ENCODE measurements around the gene AXL.
"Not testable (repeated sequence)": the region's sequence is repeated elsewhere in the genome, so short reads cannot be mapped to it uniquely, and the experiment has no call there.

Gene AXL

DNA sequence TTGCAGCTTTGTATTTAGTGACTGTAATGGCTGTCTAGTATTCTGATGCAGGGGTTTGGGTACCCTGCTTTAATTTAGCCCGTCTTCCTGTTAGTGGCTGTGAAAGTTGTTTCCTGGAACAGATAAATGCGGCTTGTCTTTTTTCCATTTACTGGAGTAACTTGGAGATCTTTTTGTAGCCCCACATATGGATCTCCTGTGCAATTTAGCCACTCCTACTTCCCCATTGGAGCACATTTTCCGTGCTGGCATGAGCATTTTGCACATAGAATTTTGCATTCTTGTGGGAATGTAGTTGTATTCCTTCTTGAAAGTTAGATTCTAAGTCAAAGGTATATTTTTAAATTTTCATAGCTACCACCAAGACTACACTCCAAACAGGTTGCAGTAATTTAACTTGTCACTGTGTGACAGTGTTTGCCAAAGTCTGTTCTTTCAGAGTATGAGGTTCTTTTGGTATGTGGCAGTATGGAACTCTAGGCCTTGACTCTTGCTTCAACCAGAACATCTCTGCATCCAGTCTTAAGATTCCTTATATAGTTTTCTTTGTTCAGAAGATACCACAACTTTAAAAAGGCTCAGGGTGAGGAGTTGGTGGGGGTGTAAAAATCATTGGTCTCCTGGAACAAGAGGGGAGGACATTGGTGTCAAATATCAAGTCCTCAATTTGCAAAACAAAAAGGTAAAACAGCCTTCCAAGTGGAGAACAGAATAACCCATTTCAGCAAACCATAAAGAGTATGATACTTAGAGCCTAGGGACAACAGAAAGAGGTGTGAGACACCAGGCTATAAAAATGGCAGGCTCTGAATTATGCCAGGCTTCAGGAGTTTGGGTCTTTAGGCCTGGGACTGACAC lies 69.9 kb downstream of the AXL start:
- Histone ChIP-seq H3K9me3 (ENCODE audit: control insufficient read depth, insufficient read depth, low read depth, low read length) (no peaks in the 10 kb centered on the region), H3K36me3 (ENCODE audit: control insufficient read depth, insufficient read depth, low read length) (peaks cover 96% of the 10 kb centered on the region), H3K27ac (ENCODE audit: low read depth, low read length) (no peak overlapping the region), H3K27me3 (ENCODE audit: control insufficient read depth, insufficient read depth, low read length) (no peaks in the 10 kb centered on the region), H3K4me3 (ENCODE audit: low read depth, low read length) (no peak overlapping the region), H3K9ac (ENCODE audit: low read length) (no peak overlapping the region), H3K4me1 (ENCODE audit: control insufficient read depth, insufficient read depth, low read length) (peaks cover 8% of the 10 kb centered on the region; the same call in 1 of the 2 replicates)

DNA sequence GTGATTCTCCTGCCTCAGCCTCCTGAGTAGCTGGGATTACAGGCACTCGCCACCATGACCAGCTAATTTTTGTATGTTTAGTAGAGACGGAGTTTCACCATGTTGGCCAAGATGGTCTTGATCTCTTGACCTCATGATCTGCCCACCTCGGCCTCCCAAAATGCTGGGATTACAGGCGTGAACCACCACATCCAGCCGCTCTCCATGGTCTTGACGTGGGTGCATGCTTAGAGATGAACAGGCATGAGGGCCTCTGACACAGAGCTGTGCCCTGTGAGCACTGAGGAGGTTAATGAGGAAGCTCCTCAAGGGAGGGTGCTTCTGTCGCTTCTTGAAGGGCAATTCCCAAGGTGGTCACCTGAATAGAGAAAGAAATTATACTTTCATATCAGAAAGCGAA lies 70.8 kb downstream of the AXL start:
- not testable (repeated sequence) for H3K4me1 ChIP-seq (ENCODE audit: control insufficient read depth, insufficient read depth, low read length); H3K9ac ChIP-seq (ENCODE audit: low read length); H3K27ac ChIP-seq (ENCODE audit: low read depth, low read length); H3K9me3 ChIP-seq (ENCODE audit: control insufficient read depth, insufficient read depth, low read depth, low read length); H3K27me3 ChIP-seq (ENCODE audit: control insufficient read depth, insufficient read depth, low read length); H3K4me3 ChIP-seq (ENCODE audit: low read depth, low read length)
- H3K36me3 ChIP-seq (ENCODE audit: control insufficient read depth, insufficient read depth, low read length), result peaks cover 96% of the 10 kb centered on the region

DNA sequence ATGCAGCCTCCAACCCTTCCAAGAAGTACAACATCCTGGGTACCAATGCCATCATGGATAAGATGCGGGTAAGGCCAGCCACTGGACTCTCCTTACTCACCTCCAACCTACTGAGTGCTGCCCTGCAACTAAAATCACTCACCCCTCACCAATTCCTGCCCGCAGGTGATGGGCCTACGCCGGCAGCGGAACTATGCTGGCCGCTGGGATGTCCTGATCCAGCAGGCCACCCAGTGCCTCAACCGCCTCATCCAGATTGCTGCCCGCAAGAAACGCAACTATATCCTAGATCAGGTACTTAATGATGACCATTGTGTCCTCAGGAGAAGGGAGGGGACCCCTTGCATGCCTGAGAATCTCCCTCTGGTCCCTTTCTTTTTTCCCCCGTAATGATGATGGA lies 75.4 kb downstream of the AXL start:
- H3K9me3 ChIP-seq (ENCODE audit: control insufficient read depth, insufficient read depth, low read depth, low read length), result no peaks in the 10 kb centered on the region
- H3K27me3 ChIP-seq (ENCODE audit: control insufficient read depth, insufficient read depth, low read length), result no peaks in the 10 kb centered on the region
- H3K9ac ChIP-seq (ENCODE audit: low read length), result no peak overlapping the region
- H3K4me1 ChIP-seq (ENCODE audit: control insufficient read depth, insufficient read depth, low read length), result no peaks in the 10 kb centered on the region
- peaks cover 99% of the 10 kb centered on the region for H3K36me3 ChIP-seq (ENCODE audit: control insufficient read depth, insufficient read depth, low read length)
- no peak overlapping the region for H3K27ac ChIP-seq (ENCODE audit: low read depth, low read length)
- H3K4me3 ChIP-seq (ENCODE audit: low read depth, low read length), result no peak overlapping the region

DNA sequence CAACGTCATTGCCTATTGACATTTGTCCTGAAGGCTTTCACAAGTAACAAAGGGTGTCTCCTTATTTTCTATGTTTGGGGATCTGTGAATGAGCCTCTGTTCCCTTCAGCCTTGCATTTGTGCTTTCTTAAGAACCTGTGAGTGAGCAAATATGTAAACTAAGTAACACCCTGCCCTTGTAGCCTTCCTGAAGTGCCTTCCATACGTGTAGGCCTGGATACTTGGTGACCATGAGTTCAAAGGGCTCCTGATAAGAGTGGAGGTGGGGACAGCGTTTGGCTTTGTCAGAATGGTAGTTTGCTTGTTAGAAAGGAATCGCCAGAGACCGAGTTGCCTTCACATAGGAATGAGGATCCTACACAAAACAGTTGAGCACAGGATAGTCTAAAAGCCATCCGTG lies 76.5 kb downstream of the AXL start:
- Histone ChIP-seq H3K4me3 (ENCODE audit: low read depth, low read length) (no peak overlapping the region), H3K4me1 (ENCODE audit: control insufficient read depth, insufficient read depth, low read length) (no peaks in the 10 kb centered on the region), H3K36me3 (ENCODE audit: control insufficient read depth, insufficient read depth, low read length) (peaks cover 99% of the 10 kb centered on the region), H3K27me3 (ENCODE audit: control insufficient read depth, insufficient read depth, low read length) (no peaks in the 10 kb centered on the region), H3K9ac (ENCODE audit: low read length) (no peak overlapping the region), H3K9me3 (ENCODE audit: control insufficient read depth, insufficient read depth, low read depth, low read length) (no peaks in the 10 kb centered on the region), H3K27ac (ENCODE audit: low read depth, low read length) (no peak overlapping the region)

DNA sequence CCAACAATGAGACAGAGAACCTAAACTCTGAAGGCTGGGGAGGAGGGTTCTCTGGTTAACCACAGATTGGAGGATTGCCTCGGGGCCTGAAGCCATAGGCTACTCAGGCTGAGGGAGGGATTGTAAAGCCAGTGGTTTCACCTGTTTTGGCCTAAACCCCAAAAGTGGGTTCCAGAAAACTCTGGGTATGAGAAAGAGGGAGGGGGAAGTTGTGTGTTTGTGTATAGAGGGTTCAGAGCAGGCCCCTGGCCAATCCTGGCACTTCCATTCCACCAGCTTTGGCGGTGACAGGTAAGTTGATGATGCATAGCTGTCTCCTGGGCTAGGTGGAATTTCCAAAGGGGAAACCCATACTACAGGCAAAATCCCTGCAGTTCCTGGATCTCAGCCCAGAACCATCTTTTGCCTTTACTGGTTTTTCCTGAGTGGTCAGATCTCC lies 77.4 kb downstream of the AXL start:
- Histone ChIP-seq H3K27ac (ENCODE audit: low read depth, low read length) (no peak overlapping the region), H3K9ac (ENCODE audit: low read length) (no peak overlapping the region), H3K4me1 (ENCODE audit: control insufficient read depth, insufficient read depth, low read length) (no peaks in the 10 kb centered on the region)

DNA sequence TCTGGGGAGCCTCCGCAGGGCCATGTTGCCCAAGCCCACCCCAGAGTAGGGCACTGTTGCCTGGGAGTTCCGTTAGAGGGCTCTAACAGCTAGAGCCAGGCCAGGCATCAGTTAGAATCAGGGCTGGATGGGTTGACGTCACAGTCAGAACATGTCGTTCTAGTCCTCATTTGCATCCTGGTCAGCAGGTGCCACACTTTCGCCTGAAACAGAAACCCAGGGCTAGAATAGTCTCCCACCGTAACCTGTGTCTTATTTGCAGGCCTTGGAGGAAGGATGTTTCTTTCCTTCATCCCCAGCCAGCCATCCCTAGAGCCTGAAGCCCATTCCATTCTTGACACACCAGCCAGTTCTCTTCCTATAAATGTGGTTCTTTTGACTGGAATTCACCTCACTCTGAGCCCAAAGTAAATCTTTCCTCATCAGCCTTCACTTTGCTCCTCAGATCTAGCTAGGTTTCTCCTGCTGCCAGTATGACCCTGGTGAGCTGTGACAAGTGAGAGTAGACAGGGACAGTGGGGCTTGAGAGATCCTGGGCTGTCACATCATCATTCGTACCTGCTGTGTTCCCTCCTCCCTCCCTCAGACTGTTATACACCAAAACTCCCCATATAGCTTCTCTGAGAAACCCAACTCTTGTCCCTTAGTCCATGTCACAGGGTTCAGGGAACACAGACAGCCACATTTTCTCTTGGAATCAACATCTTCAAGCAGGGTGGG lies 78.8 kb downstream of the AXL start:
- H3K27ac ChIP-seq (ENCODE audit: low read depth, low read length), result no peak overlapping the region
- no peak overlapping the region for H3K9ac ChIP-seq (ENCODE audit: low read length)
- H3K9me3 ChIP-seq (ENCODE audit: control insufficient read depth, insufficient read depth, low read depth, low read length), result no peaks in the 10 kb centered on the region
- peaks cover 100% of the 10 kb centered on the region for H3K36me3 ChIP-seq (ENCODE audit: control insufficient read depth, insufficient read depth, low read length)
- H3K27me3 ChIP-seq (ENCODE audit: control insufficient read depth, insufficient read depth, low read length), result no peaks in the 10 kb centered on the region
- no peak overlapping the region for H3K4me3 ChIP-seq (ENCODE audit: low read depth, low read length)
- no peaks in the 10 kb centered on the region for H3K4me1 ChIP-seq (ENCODE audit: control insufficient read depth, insufficient read depth, low read length)

More for the DNA sequence above, 77.4 kb downstream of the AXL start:
- Histone ChIP-seq H3K36me3 (ENCODE audit: control insufficient read depth, insufficient read depth, low read length) (peaks cover 100% of the 10 kb centered on the region), H3K9me3 (ENCODE audit: control insufficient read depth, insufficient read depth, low read depth, low read length) (no peaks in the 10 kb centered on the region), H3K27me3 (ENCODE audit: control insufficient read depth, insufficient read depth, low read length) (no peaks in the 10 kb centered on the region), H3K4me3 (ENCODE audit: low read depth, low read length) (no peak overlapping the region)

DNA sequence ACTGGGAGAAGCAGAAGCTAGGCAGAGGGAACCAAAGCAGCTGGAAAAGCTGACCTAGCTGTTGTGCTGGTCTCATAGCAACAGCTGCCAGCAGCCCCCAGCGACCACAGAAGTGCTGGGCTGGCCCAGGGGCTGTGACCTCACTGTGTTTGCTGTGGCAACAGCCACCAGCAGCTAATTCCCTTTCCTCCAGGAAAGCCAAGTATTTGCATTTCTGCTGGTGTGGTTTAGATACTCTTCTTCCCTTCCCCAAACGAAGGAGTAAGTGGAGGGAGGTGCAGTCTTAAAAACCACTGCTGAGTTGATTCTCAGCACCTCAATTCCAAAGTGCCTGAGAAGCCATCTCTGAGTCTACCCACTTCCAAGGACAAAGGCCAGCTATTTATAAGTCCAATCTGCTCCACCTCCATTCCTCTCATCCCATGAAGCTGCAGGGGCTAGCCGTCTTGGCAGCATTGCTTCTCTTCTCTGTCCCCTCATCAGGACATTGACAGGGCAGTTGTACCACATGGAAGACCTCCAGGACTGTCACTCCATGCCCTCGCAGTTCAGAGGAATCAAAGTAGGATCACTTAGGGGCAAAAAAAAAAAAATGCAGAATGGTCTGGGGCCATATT lies 79.4 kb downstream of the AXL start:
- Histone ChIP-seq H3K9me3 (ENCODE audit: control insufficient read depth, insufficient read depth, low read depth, low read length) (no peaks in the 10 kb centered on the region), H3K4me3 (ENCODE audit: low read depth, low read length) (no peak overlapping the region), H3K27ac (ENCODE audit: low read depth, low read length) (no peak overlapping the region), H3K4me1 (ENCODE audit: control insufficient read depth, insufficient read depth, low read length) (no peaks in the 10 kb centered on the region), H3K27me3 (ENCODE audit: control insufficient read depth, insufficient read depth, low read length) (no peaks in the 10 kb centered on the region), H3K9ac (ENCODE audit: low read length) (no peak overlapping the region), H3K36me3 (ENCODE audit: control insufficient read depth, insufficient read depth, low read length) (peaks cover 100% of the 10 kb centered on the region)

DNA sequence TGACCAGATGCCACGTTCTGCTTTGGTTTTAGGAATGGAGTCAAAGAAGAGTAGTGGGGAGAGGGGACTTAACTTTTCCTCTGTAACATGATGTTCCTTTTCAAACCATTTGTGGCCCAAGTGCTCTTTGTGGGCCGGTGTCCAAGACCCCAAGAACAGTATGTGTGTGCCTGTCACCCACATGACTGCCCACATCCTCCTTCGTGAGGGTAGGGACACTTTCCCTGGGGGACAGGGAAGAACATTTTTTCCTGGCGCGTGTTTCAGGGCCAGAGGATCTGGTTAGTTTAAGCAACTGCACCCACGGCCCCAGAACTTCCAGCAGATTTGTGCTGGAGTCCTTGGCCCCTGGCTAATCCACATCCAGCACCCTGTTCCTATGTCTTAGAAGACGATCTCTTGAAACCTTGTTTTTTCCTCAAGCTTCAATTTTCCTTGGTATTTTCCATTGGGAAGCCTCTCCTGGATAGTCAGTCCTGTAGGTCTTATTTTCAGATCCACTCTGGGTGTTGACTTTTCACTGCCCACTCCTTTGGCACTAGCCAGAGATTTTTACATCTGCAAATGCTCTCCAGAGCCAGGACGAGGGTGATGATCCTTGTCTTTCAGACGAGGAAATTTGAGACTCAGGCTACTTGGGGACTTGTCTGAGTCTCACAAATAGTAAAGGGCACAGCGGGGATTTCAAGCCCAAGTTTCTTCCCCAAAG lies 80.2 kb downstream of the AXL start:
- Histone ChIP-seq H3K27ac (ENCODE audit: low read depth, low read length) (no peak overlapping the region), H3K27me3 (ENCODE audit: control insufficient read depth, insufficient read depth, low read length) (no peaks in the 10 kb centered on the region), H3K4me1 (ENCODE audit: control insufficient read depth, insufficient read depth, low read length) (no peaks in the 10 kb centered on the region), H3K9ac (ENCODE audit: low read length) (no peak overlapping the region), H3K4me3 (ENCODE audit: low read depth, low read length) (no peak overlapping the region), H3K36me3 (ENCODE audit: control insufficient read depth, insufficient read depth, low read length) (peaks cover 100% of the 10 kb centered on the region), H3K9me3 (ENCODE audit: control insufficient read depth, insufficient read depth, low read depth, low read length) (no peaks in the 10 kb centered on the region)

DNA sequence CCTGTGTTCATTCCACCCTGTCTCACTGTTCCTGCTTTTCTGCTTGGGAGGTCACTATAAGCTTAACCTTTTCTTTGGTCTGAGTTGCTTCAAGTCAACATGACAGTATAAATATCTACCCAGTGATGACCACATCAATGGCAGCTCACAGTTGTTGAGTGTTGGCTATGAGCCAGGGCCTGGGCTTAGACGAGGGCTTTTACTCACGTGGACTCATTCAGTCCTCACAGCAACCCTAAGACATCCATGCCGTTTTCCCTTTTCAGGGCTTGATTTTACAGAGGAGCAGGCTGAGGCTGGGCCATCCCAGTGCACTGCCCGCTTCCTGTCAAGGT lies 80.7 kb downstream of the AXL start:
- no peak overlapping the region for H3K27ac ChIP-seq (ENCODE audit: low read depth, low read length)
- no peaks in the 10 kb centered on the region for H3K4me1 ChIP-seq (ENCODE audit: control insufficient read depth, insufficient read depth, low read length)
- H3K4me3 ChIP-seq (ENCODE audit: low read depth, low read length), result no peak overlapping the region
- peaks cover 100% of the 10 kb centered on the region for H3K36me3 ChIP-seq (ENCODE audit: control insufficient read depth, insufficient read depth, low read length)
- no peak overlapping the region for H3K9ac ChIP-seq (ENCODE audit: low read length)
- no peaks in the 10 kb centered on the region for H3K27me3 ChIP-seq (ENCODE audit: control insufficient read depth, insufficient read depth, low read length)
- no peaks in the 10 kb centered on the region for H3K9me3 ChIP-seq (ENCODE audit: control insufficient read depth, insufficient read depth, low read depth, low read length)

DNA sequence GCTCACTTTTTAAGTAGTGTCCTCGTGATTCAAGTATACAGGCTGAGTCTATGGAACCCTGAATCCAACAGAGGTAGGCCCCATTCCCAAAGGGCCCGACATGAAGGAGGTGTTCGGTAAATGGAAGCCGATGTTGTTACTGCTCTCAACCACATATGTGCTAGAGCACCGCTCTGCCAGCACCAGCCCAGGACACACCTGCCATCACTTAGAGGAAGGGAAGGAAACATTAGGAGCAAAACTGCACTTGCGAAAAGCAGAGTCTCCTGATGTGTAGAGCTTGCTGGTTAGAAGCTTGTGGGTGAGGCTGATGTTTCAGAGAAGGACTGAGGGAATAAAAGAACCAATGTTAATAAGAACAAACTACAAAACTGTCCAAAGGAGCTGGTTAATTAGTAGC lies 81.5 kb downstream of the AXL start:
- H3K27ac ChIP-seq (ENCODE audit: low read depth, low read length), result no peak overlapping the region
- no peaks in the 10 kb centered on the region for H3K4me1 ChIP-seq (ENCODE audit: control insufficient read depth, insufficient read depth, low read length)
- H3K9me3 ChIP-seq (ENCODE audit: control insufficient read depth, insufficient read depth, low read depth, low read length), result no peaks in the 10 kb centered on the region
- no peak overlapping the region for H3K9ac ChIP-seq (ENCODE audit: low read length)
- H3K27me3 ChIP-seq (ENCODE audit: control insufficient read depth, insufficient read depth, low read length), result no peaks in the 10 kb centered on the region
- H3K4me3 ChIP-seq (ENCODE audit: low read depth, low read length), result no peak overlapping the region
- H3K36me3 ChIP-seq (ENCODE audit: control insufficient read depth, insufficient read depth, low read length), result peaks cover 100% of the 10 kb centered on the region
